AG20443 (cell line): ENCODE results near the gene GOLGA2.
A peak's percentile ranks its signal among the peaks of the same experiment; 100 is the strongest.

ENCODE experiments used
- DNase-seq: peaks from one replicate; pipeline ENCODE4 v3.0.0; 2012; ENCODE audit warnings: low spot score, mixed read lengths

The GOLGA2 gene, protein sequence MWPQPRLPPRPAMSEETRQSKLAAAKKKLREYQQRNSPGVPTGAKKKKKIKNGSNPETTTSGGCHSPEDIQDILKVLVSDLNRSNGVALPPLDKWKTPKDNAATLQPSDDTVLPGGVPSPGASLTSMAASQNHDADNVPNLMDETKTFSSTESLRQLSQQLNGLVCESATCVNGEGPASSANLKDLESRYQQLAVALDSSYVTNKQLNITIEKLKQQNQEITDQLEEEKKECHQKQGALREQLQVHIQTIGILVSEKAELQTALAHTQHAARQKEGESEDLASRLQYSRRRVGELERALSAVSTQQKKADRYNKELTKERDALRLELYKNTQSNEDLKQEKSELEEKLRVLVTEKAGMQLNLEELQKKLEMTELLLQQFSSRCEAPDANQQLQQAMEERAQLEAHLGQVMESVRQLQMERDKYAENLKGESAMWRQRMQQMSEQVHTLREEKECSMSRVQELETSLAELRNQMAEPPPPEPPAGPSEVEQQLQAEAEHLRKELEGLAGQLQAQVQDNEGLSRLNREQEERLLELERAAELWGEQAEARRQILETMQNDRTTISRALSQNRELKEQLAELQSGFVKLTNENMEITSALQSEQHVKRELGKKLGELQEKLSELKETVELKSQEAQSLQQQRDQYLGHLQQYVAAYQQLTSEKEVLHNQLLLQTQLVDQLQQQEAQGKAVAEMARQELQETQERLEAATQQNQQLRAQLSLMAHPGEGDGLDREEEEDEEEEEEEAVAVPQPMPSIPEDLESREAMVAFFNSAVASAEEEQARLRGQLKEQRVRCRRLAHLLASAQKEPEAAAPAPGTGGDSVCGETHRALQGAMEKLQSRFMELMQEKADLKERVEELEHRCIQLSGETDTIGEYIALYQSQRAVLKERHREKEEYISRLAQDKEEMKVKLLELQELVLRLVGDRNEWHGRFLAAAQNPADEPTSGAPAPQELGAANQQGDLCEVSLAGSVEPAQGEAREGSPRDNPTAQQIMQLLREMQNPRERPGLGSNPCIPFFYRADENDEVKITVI

DNA sequence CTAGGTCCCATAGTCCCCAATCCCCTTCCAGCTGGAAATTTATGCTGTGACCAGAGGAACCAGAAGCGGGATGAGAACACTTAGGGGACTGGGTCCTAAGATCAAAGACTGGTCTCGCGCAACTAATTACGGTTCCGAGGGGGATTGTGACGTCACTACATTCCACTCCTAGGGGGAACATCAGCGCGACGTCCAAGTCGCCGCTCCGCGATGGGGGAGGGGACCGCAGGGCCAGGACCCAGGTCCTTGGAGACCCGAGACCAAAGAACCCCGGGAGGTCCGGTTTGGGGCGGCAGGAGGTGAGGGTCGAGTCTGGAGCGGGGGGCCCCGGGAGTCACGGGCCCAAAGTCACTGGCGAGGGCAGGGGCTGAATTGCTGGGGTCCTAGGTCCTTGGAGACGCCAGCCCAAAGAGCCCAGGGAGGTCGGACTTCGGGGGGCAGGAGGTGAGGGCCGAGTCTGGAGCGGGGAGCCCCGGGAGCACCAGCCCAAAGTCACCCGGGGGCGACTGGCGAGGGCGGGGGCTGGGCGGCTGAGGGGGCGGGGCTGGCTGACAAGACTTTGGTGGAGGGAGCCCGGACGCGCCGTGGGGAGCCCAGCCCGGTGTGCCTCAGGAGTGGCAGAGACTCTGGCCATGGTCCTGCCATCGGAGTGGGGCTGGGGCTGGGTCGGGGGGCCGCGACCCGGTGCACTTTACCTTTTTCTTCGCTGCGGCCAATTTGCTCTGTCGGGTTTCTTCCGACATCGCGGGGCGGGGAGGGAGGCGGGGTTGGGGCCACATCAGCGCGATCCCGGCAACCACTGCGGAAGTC lies at the start of gene GOLGA2:
Gene GOLGA2, minus strand, starts transcription at position 810 of the 810 bp plus-strand sequence. Its CDS starts 31 bp downstream, at position 779.
- DNase-seq, result peak; percentile 83

DNA sequence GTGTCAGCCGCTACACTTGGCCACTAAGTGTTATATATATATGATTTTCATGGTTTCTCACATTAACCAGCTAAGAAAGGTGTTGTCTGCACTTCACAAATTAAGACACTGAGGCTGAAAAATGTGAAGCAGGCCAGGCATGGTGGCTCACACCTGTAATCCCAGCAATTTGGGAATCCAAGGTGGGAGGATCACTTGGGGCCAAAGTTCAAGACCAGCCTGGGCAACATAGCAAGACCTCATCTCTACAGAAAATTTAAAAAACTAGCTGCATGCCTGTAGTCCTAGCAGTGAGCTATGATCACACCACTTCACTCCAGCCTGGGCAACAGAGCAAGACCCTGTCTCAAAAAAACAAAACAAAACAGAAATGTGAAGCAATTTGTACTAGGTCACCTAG lies 48.6 kb upstream of the GOLGA2 start:
- no peak for DNase-seq

DNA sequence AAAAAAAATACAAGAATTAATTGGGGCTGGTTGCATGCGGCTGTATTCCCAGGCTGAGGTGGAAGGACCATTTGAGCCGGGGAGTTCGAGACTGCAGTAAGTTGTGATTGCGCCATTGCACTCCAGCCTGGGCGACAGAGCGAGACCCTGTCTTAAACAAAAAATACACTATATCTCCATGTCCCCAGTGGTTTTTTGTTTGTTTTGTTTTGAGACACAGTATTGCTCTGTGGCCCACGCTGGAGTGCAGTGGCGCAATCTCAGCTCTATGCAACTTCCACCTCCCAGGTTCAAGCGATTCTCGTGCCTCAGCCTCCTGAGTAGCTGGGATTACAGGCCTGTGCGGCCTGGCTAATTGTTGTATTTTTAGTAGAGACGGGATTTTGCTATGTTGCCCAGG lies 48.0 kb upstream of the GOLGA2 start:
- DNase-seq, result no peak

DNA sequence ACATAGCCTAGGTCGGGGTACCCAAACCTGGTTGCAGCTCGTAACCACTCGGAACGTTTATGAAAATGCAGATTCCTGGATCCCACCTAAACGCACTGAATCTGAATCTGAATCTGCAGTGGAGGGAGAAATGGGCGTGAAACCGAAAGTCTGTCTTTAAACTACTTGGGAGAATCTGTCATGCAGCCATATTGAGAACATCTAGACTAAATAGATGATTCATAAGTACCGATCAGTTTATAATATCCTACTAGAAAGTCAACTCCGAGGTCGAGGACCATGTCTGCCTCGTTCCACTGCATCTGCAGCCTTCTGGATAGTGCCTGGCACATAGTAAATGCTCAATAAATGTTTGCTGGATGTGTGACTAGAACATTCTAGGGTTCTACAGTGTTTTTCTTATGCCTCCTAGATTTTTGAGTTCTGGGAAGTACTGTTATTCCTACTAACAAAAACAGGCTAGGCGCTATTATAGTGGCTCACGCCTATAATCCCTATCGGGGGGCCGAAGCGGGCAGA lies 47.5 kb upstream of the GOLGA2 start:
- DNase-seq, result peak; percentile 35

DNA sequence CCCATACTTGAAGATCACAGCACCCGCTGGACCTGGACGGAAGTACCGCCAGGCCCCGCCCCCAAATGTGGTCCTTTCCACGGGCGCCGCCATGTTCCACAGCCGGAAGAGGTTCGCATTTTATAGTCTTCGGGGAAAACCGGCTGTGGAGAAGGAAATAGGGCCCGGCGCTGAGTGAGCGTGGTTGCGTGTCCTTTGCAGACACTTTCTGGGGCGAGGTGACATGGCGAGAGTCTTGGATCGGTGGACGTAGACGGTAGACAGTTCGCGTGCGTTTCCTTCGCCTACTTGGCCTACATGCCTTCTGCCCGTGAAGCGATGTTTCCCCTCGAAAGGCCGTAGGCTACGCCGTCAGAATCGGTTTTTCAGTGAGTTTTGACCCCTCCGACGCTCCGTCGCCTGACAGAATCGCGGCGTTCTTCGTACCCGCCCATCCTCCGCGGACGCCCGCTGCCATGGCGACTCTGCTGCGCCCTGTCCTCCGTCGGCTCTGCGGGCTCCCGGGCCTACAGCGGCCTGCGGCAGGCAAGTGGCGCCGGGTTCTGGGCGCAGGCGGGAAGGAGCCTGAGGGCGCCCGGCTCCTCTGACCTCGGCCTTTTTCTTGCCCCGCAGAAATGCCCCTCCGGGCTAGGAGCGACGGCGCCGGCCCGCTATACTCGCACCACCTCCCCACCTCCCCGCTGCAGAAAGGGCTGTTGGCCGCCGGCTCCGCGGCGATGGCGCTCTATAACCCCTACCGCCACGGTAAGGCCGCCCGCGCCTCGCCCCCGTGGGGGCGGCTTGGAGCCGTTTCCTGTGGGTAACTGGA lies 46.8 kb upstream of the GOLGA2 start, which contains the start of the genes COQ4 and TRUB2:
Gene COQ4, plus strand, starts transcription at position 436 of the 808 bp plus-strand sequence. Its CDS starts 20 bp downstream, at position 456.
Gene TRUB2, minus strand, starts transcription at position 44 of the 808 bp plus-strand sequence. Its CDS starts 39 bp downstream, at position 5.
- DNase-seq, result peak; percentile 96

DNA sequence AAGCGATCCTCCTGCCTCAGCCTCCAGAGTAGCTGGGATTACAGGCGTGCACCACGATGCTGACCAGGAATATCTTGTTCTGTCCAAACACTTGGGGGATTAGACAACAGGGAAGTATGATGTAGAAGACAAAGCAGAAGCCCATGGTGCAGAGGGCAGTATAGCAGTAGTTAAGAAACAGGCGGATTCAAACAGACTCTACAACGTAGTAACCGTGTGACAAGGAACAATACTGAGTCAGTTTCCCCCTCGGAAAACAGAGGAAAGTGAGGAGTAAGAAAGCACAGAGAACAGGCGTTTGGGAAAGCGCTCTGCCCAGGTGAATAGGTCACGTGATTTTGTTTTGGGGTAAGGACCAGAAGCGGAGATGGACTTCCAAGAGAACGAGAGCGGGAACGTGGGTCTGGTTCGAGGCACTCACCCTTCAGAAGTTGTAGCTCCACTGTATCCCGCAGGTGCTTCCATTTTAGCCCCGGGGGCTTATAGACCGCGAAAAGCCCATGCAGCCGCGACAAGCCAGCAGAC lies 46.1 kb upstream of the GOLGA2 start:
- DNase-seq, result no peak

DNA sequence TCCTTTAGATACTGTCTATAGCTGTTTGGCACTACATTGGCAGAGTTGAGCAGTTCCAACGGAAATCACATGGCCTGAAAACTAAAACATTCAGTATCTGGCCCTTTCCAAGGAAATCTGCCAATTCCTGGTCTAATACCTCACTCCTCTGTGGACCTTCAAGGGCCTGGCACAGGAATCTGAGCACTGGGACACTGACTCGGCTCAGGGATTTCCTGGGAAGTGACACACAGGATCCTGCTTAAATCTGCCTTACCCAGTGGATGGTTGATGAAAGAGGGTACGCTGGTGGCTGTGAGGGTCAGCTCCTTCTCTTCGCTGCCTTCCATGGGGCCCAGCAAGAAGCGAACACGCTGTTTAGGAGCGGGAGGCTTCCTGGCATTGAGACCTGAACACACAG lies 45.5 kb upstream of the GOLGA2 start:
- no peak for DNase-seq

DNA sequence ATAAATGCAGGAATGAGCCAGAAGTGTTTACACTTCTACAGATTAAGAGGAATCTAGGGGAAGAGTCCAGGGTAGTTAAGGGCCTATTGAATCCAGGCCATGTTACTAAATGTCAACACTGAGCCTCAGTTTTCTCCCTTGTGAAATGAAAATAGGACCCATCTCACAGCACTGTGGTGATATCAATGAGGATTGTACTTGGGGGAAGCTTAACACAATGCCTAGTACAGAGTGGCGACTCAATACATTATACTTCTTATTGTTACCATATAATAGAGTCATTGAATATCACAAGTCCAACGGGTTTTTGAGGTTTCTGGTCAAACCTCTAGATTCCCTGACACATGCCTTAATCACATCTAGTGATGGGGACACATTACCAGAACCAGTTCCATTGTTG lies 41.8 kb upstream of the GOLGA2 start:
- no peak for DNase-seq

DNA sequence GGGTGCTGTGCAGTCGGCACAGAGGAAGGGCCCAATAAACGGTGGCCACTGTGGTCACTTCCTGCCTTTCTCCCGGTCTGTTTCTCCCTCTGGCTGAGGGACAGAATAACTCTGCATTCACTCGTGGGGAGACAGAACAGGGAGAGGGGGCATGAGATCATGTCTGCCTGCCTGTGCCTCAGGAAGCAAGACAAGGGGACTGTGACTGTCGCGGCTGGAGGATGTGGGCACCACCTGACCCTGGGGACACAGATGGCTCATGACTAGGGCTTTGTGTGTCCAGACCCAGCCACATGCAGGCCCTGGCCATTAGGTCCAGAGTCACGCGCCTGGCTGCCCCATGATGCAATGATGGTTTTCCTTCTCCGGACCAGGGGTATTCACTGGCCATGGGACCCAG lies 40.6 kb upstream of the GOLGA2 start:
- no peak for DNase-seq

DNA sequence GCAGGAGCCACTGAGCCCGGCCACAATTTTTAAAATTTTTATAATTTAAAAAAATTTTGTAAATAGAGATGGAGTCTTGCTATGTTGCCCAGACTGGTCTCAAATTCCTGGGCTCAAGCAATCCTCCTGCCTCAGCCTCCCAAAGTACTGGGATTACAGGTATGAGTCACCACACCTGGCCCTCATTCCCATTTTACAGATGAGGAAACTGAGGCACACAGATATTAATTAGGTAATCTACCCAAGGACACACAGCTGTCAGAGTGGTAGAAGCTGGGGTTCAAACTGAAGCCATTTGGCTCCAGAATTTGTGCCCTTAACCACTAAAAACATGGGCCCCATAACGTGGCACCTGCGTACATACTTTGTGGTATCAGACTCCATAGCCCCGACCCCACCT lies 38.9 kb upstream of the GOLGA2 start:
- no peak for DNase-seq

DNA sequence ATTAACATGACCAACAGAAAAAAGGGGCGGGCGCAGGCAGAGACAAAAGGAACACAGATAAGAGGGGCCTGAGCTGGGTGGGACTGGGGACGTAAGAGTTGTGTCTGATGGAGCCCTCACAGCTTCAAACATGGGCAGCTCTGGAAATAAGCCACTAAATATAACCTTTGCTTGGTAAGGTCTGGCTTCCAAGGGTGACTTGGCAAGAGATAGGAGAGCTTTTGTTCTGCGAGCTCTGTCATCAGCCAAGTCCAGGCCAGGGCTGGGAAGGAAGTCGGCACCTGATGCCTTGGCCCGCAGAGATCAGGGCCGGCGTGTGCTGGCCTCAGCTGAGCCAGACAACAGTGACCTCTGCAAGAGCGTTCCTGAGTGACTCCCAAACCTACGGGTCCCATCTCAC lies 34.7 kb upstream of the GOLGA2 start:
- DNase-seq, result no peak

DNA sequence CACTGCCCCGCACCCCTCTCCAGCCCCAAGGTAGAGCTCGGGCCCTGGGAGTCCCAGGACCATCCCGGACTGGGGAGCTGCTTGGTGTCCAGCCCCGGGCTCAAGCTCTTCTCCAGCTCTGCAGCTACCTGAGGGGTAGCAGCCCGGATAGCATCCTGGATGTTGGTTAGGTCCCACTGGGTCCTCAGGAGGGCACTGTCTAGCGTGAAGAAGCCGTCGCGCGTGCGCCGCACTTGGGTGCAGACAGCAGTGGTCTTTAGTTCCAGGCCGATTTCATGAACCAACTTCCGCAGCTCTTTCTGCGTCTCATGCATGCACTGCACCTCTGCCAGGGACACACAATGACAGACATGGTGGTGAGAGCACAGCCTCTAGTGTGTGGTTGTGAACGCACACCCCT lies 33.7 kb upstream of the GOLGA2 start:
- DNase-seq, result no peak

DNA sequence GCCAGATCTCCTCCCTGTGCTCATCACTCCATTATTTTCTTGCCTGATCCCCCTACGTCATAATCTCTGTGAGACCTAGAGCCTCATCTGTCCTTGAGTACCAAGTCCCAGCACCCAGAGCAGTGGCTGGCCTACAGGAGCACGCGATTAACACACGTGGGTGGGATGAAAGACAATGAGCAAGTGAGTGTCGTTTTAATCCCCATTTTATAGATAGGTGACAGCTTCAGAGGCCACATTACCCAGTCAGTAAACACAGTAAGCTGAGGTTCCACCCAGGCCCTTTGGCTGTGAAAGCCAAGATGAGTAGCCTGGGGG lies 29.1 kb upstream of the GOLGA2 start:
- DNase-seq, result peak; percentile 27

DNA sequence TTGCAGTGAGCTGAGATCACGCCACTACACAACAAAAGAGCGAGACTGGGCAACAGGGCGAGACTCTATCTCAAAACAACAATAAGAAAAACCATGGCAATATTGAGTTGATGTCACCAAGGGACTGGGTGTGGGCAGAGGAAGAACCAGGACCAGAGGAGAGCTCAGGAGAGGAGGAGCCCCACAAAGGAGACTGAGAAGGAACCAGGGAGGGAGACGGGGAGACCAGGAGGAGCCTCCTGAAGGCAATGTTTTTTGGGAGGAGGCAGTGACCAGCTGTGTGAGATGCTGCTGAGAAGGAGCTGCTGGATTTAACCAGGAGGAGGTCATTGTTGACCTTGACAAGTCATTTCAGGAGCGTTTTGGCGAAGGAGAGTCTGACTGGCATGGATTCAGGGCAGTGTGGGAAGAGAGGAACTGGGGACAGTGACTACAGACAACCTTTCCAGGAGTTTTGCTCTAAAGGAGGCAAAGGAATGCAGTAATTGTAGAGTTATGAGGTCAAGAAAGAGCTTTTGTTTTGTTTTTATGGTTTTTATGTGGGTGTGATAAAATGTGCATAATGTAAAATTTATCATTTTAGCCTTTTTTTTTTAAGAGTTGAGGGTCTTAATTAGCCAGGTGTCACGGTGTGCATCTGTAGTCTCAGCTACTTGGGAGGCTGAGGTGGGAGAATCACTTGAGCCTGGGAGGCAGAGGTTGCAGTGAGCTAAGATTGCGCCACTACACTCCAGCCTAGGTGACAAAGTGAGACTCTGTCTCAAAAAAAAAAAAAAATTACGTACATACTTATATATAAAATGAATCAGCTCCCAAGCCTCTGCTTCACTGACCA lies 28.5 kb upstream of the GOLGA2 start:
- DNase-seq, result peak; percentile 55

DNA sequence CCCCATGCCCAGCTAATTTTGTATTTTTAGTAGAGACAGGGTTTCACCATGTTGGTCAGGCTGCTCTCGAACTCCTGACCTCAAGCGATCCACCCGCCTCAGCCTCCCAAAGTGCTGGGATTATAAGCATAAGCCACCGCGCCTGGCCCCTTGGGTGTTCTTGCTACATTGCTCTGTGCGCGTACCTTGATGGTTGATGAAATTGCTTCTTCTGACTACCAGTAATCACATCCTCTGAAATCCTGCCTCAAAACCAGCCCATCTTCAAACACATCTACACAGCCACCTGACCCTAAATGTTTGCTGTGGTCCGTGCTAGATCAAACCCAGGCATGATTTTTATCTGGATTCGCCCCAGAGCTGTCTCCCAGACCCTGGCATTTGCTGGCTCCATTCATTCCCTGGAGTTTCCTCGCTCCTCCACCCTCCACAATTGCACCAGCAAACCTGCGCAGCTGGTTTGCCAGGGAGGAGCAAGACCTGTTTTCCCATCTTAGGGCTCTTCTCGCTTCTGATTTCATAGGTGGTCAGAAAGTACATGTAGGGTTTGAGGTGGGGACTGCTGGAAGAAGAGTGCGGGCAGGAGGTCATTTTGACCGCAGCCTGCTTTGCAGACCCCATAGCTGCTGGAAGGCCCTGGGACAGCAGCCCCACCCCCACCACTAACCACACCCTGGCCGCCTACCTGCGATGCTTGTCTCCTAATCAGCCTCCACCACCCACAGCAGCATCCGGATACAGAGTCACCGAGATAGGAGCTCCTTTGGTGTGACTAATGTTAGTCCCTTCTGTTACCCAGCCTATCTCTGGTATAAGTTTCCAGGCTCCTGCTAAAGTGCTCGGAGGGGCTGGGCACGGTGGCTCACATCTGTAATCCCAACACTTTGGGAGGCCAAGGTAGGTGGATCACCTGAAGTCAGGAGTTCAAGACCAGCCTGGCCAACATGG lies 23.0 kb upstream of the GOLGA2 start:
- no peak for DNase-seq

DNA sequence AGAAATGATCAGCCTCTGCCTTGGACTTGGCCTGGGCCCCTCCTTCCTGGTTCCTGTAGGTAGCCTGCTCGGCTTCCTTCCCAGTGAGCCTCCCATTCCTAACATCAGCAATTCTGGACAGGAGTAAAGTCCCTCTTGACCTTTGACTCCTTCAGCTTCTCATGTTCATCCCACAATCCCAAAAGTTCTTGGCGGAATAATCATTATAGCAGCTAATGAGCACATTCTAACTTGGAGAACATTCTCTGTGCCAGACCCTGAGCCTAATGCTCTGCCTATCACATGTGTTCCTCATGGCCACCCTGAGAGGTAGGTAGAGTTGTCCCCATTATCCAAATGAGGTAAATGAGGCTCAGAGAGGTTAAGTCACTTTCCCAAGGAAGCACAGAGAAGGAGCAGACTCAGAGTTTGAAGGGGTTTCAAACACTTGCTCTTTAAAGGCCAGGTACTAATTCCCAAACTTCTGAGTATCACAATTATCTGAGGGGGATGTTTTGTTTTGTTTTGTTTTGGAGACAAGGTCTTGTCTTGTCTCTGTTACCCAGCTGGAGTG lies 21.5 kb upstream of the GOLGA2 start:
- DNase-seq, result peak; percentile 5

DNA sequence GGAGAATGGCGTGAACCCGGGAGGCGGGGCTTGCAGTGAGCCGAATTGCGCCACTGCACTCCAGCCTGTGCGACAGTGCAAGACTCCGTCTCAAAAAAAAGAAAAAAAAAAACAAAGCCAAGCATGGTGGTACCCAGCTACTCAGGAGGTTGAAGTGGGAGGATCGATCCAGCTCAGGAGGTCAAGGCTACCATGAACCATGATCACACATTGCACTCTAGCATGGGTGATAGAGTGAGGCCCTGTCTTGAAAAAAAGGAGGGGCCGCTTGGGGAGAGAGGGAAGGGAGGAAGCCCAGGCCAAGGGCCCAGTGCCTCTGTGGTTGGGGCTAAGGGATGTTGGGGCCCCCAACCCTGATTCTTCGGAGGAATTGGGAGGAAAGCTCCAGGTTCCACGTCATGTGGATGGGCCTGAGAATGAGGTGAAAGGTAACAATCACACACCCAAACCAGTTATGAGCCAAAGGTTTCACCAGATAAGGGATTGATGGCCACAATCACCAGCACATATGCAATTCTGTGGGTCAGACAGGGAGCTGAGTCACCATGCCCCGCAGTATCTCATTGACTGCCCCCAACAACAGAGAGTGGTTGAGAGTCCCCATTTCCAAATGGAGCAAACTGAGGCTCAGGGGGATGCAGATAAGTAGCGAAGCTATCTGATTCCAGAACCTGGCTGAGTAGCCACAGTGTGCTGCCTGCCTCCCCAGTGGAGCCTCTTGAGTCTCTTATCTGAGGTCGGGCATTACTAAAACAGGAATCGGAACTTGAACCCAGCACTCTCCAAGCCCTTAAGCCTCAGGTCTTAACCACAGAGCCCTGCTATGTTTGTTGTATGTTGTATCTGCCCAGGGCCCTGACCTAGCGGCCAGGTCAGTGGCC lies 20.8 kb upstream of the GOLGA2 start:
- DNase-seq, result peak; percentile 5
